Measurements from ENCODE around the gene MLYCD. TPM values are rescaled to one million over a fixed set of nuclear protein-coding genes. Genes with fewer than 3 reads are reported as not detected.

Gene MLYCD
- total RNA-seq, 1 experiment from 2014 or later, result 1.2 TPM

GRCh38 chr16:83968306-83968851 is 69.5 kb downstream of the MLYCD start:
- DNase-seq (ENCODE audit: low read depth), result no peak

GRCh38 chr16:83968891-83969649 is 70.2 kb downstream of the MLYCD start:
- no peak for DNase-seq (ENCODE audit: low read depth)

- DNase-seq (ENCODE audit: low read depth), result no peak
Observed at GRCh38 chr16:83969771-83970429, 71.0 kb downstream of the MLYCD start.

- DNase-seq (ENCODE audit: low read depth), result no peak
Observed at GRCh38 chr16:83970430-83970815, 71.5 kb downstream of the MLYCD start.

- DNase-seq (ENCODE audit: low read depth), result no peak
Observed at GRCh38 chr16:83971165-83972130, 72.5 kb downstream of the MLYCD start.

GRCh38 chr16:83972256-83973008 is 73.5 kb downstream of the MLYCD start:
- DNase-seq (ENCODE audit: low read depth), result no peak

GRCh38 chr16:83973077-83973476 is 74.2 kb downstream of the MLYCD start:
- no peak for DNase-seq (ENCODE audit: low read depth)

GRCh38 chr16:83973581-83974385 is 74.9 kb downstream of the MLYCD start:
- no peak for DNase-seq (ENCODE audit: low read depth)

GRCh38 chr16:83974475-83974874 is 75.6 kb downstream of the MLYCD start:
- DNase-seq (ENCODE audit: low read depth), result no peak

GRCh38 chr16:83975590-83976260 is 76.8 kb downstream of the MLYCD start:
- no peak for DNase-seq (ENCODE audit: low read depth)

Other genes starting within 250 kb of the MLYCD start
- 156 and 177 TPM in 2 replicates for gene HSBP1, start 91.1 kb upstream of the MLYCD start, total RNA-seq (2014; rRNA removed; shearing (Covaris generic))
- 2.1 and 3.8 TPM in 2 replicates for gene OSGIN1, start 54.1 kb downstream of the MLYCD start, total RNA-seq (2014; rRNA removed; shearing (Covaris generic))
- gene NECAB2, start 69.1 kb downstream of the MLYCD start, total RNA-seq (2014; rRNA removed; shearing (Covaris generic)), result not detected in 2 replicates
- gene SLC38A8, start 143.7 kb downstream of the MLYCD start, total RNA-seq (2014; rRNA removed; shearing (Covaris generic)), result not detected in 2 replicates
- gene MBTPS1, start 217.8 kb downstream of the MLYCD start, total RNA-seq (2014; rRNA removed; shearing (Covaris generic)), result 62.4 and 72.8 TPM in 2 replicates
- 19.3 and 19.4 TPM in 2 replicates for gene HSDL1, start 246.1 kb downstream of the MLYCD start, total RNA-seq (2014; rRNA removed; shearing (Covaris generic))
- not detected in 2 replicates for gene DNAAF1, start 246.2 kb downstream of the MLYCD start, total RNA-seq (2014; rRNA removed; shearing (Covaris generic))

All from HT1080 (cell line).